ENCODE data around the gene CHRM2. TPM values are rescaled to one million over a fixed set of nuclear protein-coding genes. Genes with fewer than 3 reads are reported as not detected.

CHRM2 gene
- polyA plus RNA-seq, 1 donor (not counting 4 experiments of a cell fraction or from before 2014, with no cell fraction given), result not detected

GRCh38 chr7:137009404-137009803 lies 141.0 kb downstream of the CHRM2 start:
- Histone ChIP-seq H3K27me3 (ENCODE audit: control insufficient read depth, extremely low read depth, insufficient read depth, low read length) (no peaks in the 10 kb centered on the region), H3K79me2 (ENCODE audit: control insufficient read depth, insufficient read depth, low read length) (no peaks in the 10 kb centered on the region), H3K4me3 (ENCODE audit: control insufficient read depth in 2 of 3, extremely low read depth in 1 of 3, insufficient read depth in 2 of 3, low read depth in 1 of 3, low read length in 3 of 3) (no peak overlapping the region), H4K20me1 (ENCODE audit: control insufficient read depth, extremely low read depth, insufficient read depth, low read length) (no peaks in the 10 kb centered on the region), H3K9me1 (ENCODE audit: control insufficient read depth, extremely low read depth, insufficient read depth, low read length) (no peaks in the 10 kb centered on the region), H3K9ac (ENCODE audit: control insufficient read depth, extremely low read depth, insufficient read depth, low read length) (no peak overlapping the region), H2AFZ (ENCODE audit: control insufficient read depth, low read length) (no peak overlapping the region), H3K27ac (ENCODE audit: control insufficient read depth, insufficient read depth, low read length) (no peak overlapping the region), H3K9me3 (ENCODE audit: control insufficient read depth, low read depth, low read length) (no peaks in the 10 kb centered on the region), H3K36me3 (ENCODE audit: control insufficient read depth in 2 of 2, extremely low read depth in 1 of 2, insufficient read depth in 2 of 2, low read length in 2 of 2) (no peaks in the 10 kb centered on the region), H3K4me1 (ENCODE audit: control insufficient read depth, extremely low read depth, insufficient read depth, low read length) (no peaks in the 10 kb centered on the region), H3K4me2 (ENCODE audit: control insufficient read depth, extremely low read depth, insufficient read depth, low read depth, low read length) (no peak overlapping the region)
- TF ChIP-seq CTCF (optimal IDR thresholded peaks at IDR 0.05 in 1 of 3, IDR thresholded peaks at IDR 0.05 in 1 of 3, conservative IDR thresholded peaks at IDR 0.05 in 1 of 3; ENCODE audit: extremely low read depth in 1 of 3, insufficient read depth in 2 of 3, low read length in 3 of 3), result no peak
- no peak for TF ChIP-seq EZH2 (IDR thresholded peaks at IDR 0.05; ENCODE audit: low read length)
- dilution Hi-C loops (cut with MboI; ENCODE audit: extremely low pct_ligation_motif_present, low sequenced_read_pairs), result no loop called here
- no peak for DNase-seq (ENCODE audit: low read depth, low spot score)
- no peak for FAIRE-seq

- no peak for DNase-seq (ENCODE audit: low read depth, low spot score)
- Histone ChIP-seq H4K20me1 (ENCODE audit: control insufficient read depth, extremely low read depth, insufficient read depth, low read length) (no peaks in the 10 kb centered on the region), H3K4me3 (ENCODE audit: control insufficient read depth in 2 of 3, extremely low read depth in 1 of 3, insufficient read depth in 2 of 3, low read depth in 1 of 3, low read length in 3 of 3) (no peak overlapping the region), H3K79me2 (ENCODE audit: control insufficient read depth, insufficient read depth, low read length) (no peaks in the 10 kb centered on the region), H3K36me3 (ENCODE audit: control insufficient read depth in 2 of 2, extremely low read depth in 1 of 2, insufficient read depth in 2 of 2, low read length in 2 of 2) (no peaks in the 10 kb centered on the region), H3K27ac (ENCODE audit: control insufficient read depth, insufficient read depth, low read length) (no peak overlapping the region), H3K4me1 (ENCODE audit: control insufficient read depth, extremely low read depth, insufficient read depth, low read length) (no peaks in the 10 kb centered on the region), H3K9ac (ENCODE audit: control insufficient read depth, extremely low read depth, insufficient read depth, low read length) (no peak overlapping the region), H3K27me3 (ENCODE audit: control insufficient read depth, extremely low read depth, insufficient read depth, low read length) (no peaks in the 10 kb centered on the region), H2AFZ (ENCODE audit: control insufficient read depth, low read length) (no peak overlapping the region), H3K4me2 (ENCODE audit: control insufficient read depth, extremely low read depth, insufficient read depth, low read depth, low read length) (no peak overlapping the region), H3K9me1 (ENCODE audit: control insufficient read depth, extremely low read depth, insufficient read depth, low read length) (no peaks in the 10 kb centered on the region), H3K9me3 (ENCODE audit: control insufficient read depth, low read depth, low read length) (no peaks in the 10 kb centered on the region)
- FAIRE-seq, result no peak
- no peak for TF ChIP-seq EZH2 (IDR thresholded peaks at IDR 0.05; ENCODE audit: low read length)
- no peak for TF ChIP-seq CTCF (optimal IDR thresholded peaks at IDR 0.05 in 1 of 3, IDR thresholded peaks at IDR 0.05 in 1 of 3, conservative IDR thresholded peaks at IDR 0.05 in 1 of 3; ENCODE audit: extremely low read depth in 1 of 3, insufficient read depth in 2 of 3, low read length in 3 of 3)
- dilution Hi-C loops (cut with MboI; ENCODE audit: extremely low pct_ligation_motif_present, low sequenced_read_pairs), result no loop called here
Observed at GRCh38 chr7:137015015-137015414, 146.6 kb downstream of the CHRM2 start.
